GM12878 (cell line): ENCODE measurements around the gene FAM193A.

Experiments
- CREM ChIP-seq: IDR thresholded peaks from 2 replicates; pipeline ENCODE4 v1.6.1; 2014; ENCODE audit warnings: antibody characterized with exemption, low read depth
- CTCF ChIP-seq, 3 experiments: IDR thresholded peaks in 2 of 3; conservative IDR thresholded peaks in 1 of 3; 2 replicates each; pipeline ENCODE4 v1.5.1; 2011; ENCODE audit warnings: low read depth in 3 of 3, low read length in 3 of 3, mild to moderate bottlenecking in 3 of 3, control low read depth in 2 of 3, moderate library complexity in 2 of 3, inconsistent platforms in 1 of 3, mixed read lengths in 1 of 3; ENCODE audit not compliant: control insufficient read depth in 2 of 3, insufficient read depth in 1 of 3; ENCODE audit errors: extremely low read depth in 1 of 3
- ESRRA ChIP-seq: IDR thresholded peaks from 2 replicates; pipeline ENCODE4 v1.6.1; 2012; ENCODE audit warnings: mild to moderate bottlenecking, low read length, improper control_type of control experiment
- EZH2 ChIP-seq: IDR thresholded peaks from 2 replicates; pipeline ENCODE4 v1.6.1; 2012; ENCODE audit warnings: low read depth, mild to moderate bottlenecking, control low read depth, inconsistent platforms, low read length, borderline replicate concordance; ENCODE audit not compliant: control insufficient read depth
- PBX3 ChIP-seq: IDR thresholded peaks from 2 replicates; pipeline ENCODE4 v1.6.1; 2011; ENCODE audit warnings: mild to moderate bottlenecking, low read depth, low read length, moderate library complexity; ENCODE audit not compliant: insufficient replicate concordance
- POLR2AphosphoS5 ChIP-seq: IDR thresholded peaks from 2 replicates; pipeline ENCODE4 v1.6.1; 2011; ENCODE audit warnings: mild to moderate bottlenecking, low read length, inconsistent platforms
- TAF1 ChIP-seq: IDR thresholded peaks from 2 replicates; pipeline ENCODE4 v1.6.1; 2011; ENCODE audit warnings: mild to moderate bottlenecking, low read depth, low read length, borderline replicate concordance
- ZNF384 ChIP-seq: IDR thresholded peaks from 2 replicates; pipeline ENCODE4 v1.6.1; 2012; ENCODE audit warnings: low read depth, mild to moderate bottlenecking, low read length, improper control_type of control experiment, borderline replicate concordance

GRCh38 chr4:2608291-2608690 lies 71.8 kb downstream of the FAM193A start:
- no peak for TF ChIP-seq PBX3
- TF ChIP-seq TAF1 = no peak
- no peak for TF ChIP-seq CTCF (IDR thresholded peaks at IDR 0.05 in 2 of 3, conservative IDR thresholded peaks at IDR 0.05 in 1 of 3; ENCODE audit: control insufficient read depth in 2 of 3, extremely low read depth in 1 of 3, insufficient read depth in 1 of 3, low read depth in 3 of 3, low read length in 3 of 3)
- no peak for TF ChIP-seq ESRRA
- TF ChIP-seq CREM = no peak
- no peak for TF ChIP-seq POLR2AphosphoS5
- no peak for TF ChIP-seq ZNF384
- no peak for TF ChIP-seq EZH2
